CD4-positive, alpha-beta T cell treated with Interleukin-2 at 100 ng/mL for 4 hours (primary cell): ENCODE data around the gene NELL1.

Experiments
- DNase-seq: peaks from one replicate; pipeline ENCODE4 v3.0.0-alpha.2; 2020; ENCODE audit warnings: low spot score

Gene NELL1

GRCh38 chr11:21564833-21565682, 895.7 kb downstream of the NELL1 start:
- DNase-seq, result no peak

GRCh38 chr11:21566521-21567117, 897.2 kb downstream of the NELL1 start:
- no peak for DNase-seq

GRCh38 chr11:21567645-21568290, 898.4 kb downstream of the NELL1 start:
- DNase-seq, result no peak

GRCh38 chr11:21572210-21572609, 902.8 kb downstream of the NELL1 start:
- DNase-seq, result no peak

GRCh38 chr11:21582791-21583190, 913.4 kb downstream of the NELL1 start:
- no peak for DNase-seq

GRCh38 chr11:21588754-21589153, 919.4 kb downstream of the NELL1 start:
- DNase-seq, result no peak

GRCh38 chr11:21602699-21603098, 933.3 kb downstream of the NELL1 start:
- no peak for DNase-seq

GRCh38 chr11:21603886-21604285, 934.5 kb downstream of the NELL1 start:
- no peak for DNase-seq

- DNase-seq, result no peak
Measured at GRCh38 chr11:21604564-21604963, 935.2 kb downstream of the NELL1 start.

- DNase-seq, result no peak
Measured at GRCh38 chr11:21612326-21612725, 942.9 kb downstream of the NELL1 start.

GRCh38 chr11:21614961-21615360, 945.6 kb downstream of the NELL1 start:
- no peak for DNase-seq

GRCh38 chr11:21615955-21616371, 946.6 kb downstream of the NELL1 start:
- DNase-seq, result no peak

- no peak for DNase-seq
Measured at GRCh38 chr11:21622566-21622965, 953.2 kb downstream of the NELL1 start.

- DNase-seq, result no peak
Measured at GRCh38 chr11:21622995-21623394, 953.6 kb downstream of the NELL1 start.
